H9 (cell line): ENCODE data around the gene ARID4A. TPM values are rescaled to one million over a fixed set of nuclear protein-coding genes. Genes with fewer than 3 reads are reported as not detected.

Experiments used
- DNase-seq: peaks from one replicate; pipeline ENCODE4 v3.0.0-alpha.2; 2017
- H2AFZ ChIP-seq: one replicate; pipeline ENCODE4 v1.6.1; 2013; ENCODE audit warnings: mild to moderate bottlenecking, low read length, control low read depth, moderate library complexity
- H2AK5ac ChIP-seq: 2 replicates; pipeline ENCODE4 v1.6.1; 2013; ENCODE audit warnings: low read length, control low read depth, mixed read lengths; ENCODE audit not compliant: insufficient read length
- H2BK120ac ChIP-seq: one replicate; pipeline ENCODE4 v1.6.1; 2013; ENCODE audit warnings: low read depth, mild to moderate bottlenecking, low read length, control low read depth, inconsistent platforms; ENCODE audit not compliant: poor library complexity, severe bottlenecking
- H2BK12ac ChIP-seq: 2 replicates; pipeline ENCODE4 v1.6.1; 2013; ENCODE audit warnings: low read length, control low read depth, mixed read lengths, low read depth; ENCODE audit not compliant: insufficient read length
- H2BK15ac ChIP-seq: 2 replicates; pipeline ENCODE4 v1.6.1; 2013; ENCODE audit warnings: low read depth, low read length, control low read depth
- H2BK20ac ChIP-seq: one replicate; pipeline ENCODE4 v1.6.1; 2013; ENCODE audit warnings: low read depth, mild to moderate bottlenecking, low read length, control low read depth, inconsistent platforms; ENCODE audit not compliant: poor library complexity, severe bottlenecking
- H2BK5ac ChIP-seq: 2 replicates; pipeline ENCODE4 v1.6.1; 2013; ENCODE audit warnings: low read length, control low read depth, mixed read lengths; ENCODE audit not compliant: insufficient read length
- H3K14ac ChIP-seq: 2 replicates; pipeline ENCODE4 v1.6.1; 2013; ENCODE audit warnings: low read length, control low read depth; ENCODE audit not compliant: insufficient read depth
- H3K18ac ChIP-seq: 2 replicates; pipeline ENCODE4 v1.6.1; 2013; ENCODE audit warnings: low read depth, mild to moderate bottlenecking, mixed read lengths, low read length, control low read depth; ENCODE audit not compliant: insufficient read length
- H3K23ac ChIP-seq: 2 replicates; pipeline ENCODE4 v1.6.1; 2013; ENCODE audit warnings: low read length, control low read depth, mixed read lengths, low read depth; ENCODE audit not compliant: insufficient read length
- H3K23me2 ChIP-seq: 2 replicates; pipeline ENCODE4 v1.6.1; 2013; ENCODE audit warnings: low read depth, mild to moderate bottlenecking, mixed read lengths, low read length, control low read depth; ENCODE audit not compliant: insufficient read length, poor library complexity, severe bottlenecking
- H3K27ac ChIP-seq: 2 replicates; pipeline ENCODE4 v1.5.1; 2013; ENCODE audit warnings: low read length, control low read depth, mixed read lengths, low read depth; ENCODE audit not compliant: insufficient read length
- H3K27me3 ChIP-seq: 2 replicates; pipeline ENCODE4 v1.6.1; 2013; ENCODE audit warnings: low read length, control low read depth, inconsistent platforms; ENCODE audit not compliant: insufficient read depth
- H3K4ac ChIP-seq: 2 replicates; pipeline ENCODE4 v1.6.1; 2013; ENCODE audit warnings: low read depth, mild to moderate bottlenecking, control low read depth, inconsistent platforms, low read length, moderate library complexity
- H3K4me1 ChIP-seq: 2 replicates; pipeline ENCODE4 v1.6.1; 2013; ENCODE audit warnings: low read length, control low read depth, inconsistent platforms; ENCODE audit not compliant: insufficient read depth
- H3K4me2 ChIP-seq: 2 replicates; pipeline ENCODE4 v1.6.1; 2013; ENCODE audit warnings: low read length, control low read depth, mixed read lengths; ENCODE audit not compliant: insufficient read length, insufficient read depth
- H3K56ac ChIP-seq: 2 replicates; pipeline ENCODE4 v1.6.1; 2013; ENCODE audit warnings: low read depth, mild to moderate bottlenecking, mixed read lengths, low read length, control low read depth; ENCODE audit not compliant: insufficient read length
- H3K79me1 ChIP-seq: 2 replicates; pipeline ENCODE4 v1.6.1; 2013; ENCODE audit warnings: low read depth, mild to moderate bottlenecking, moderate library complexity, low read length, control low read depth, inconsistent platforms; ENCODE audit not compliant: insufficient read depth, poor library complexity, severe bottlenecking
- H3K79me2 ChIP-seq: 2 replicates; pipeline ENCODE4 v1.6.1; 2013; ENCODE audit warnings: low read length, control low read depth, inconsistent platforms; ENCODE audit not compliant: insufficient read depth
- H3K9ac ChIP-seq: 2 replicates; pipeline ENCODE4 v1.6.1; 2013; ENCODE audit warnings: low read length, control low read depth, mixed read lengths; ENCODE audit not compliant: insufficient read length; ENCODE audit errors: extremely low read depth
- H3K9me3 ChIP-seq: one replicate; pipeline ENCODE4 v1.6.1; 2013; ENCODE audit warnings: low read depth, low read length, inconsistent platforms; ENCODE audit not compliant: control insufficient read depth
- H3T11ph ChIP-seq: one replicate; pipeline ENCODE4 v1.6.1; 2013; ENCODE audit warnings: mild to moderate bottlenecking, low read length, control low read depth, inconsistent platforms
- H4K20me1 ChIP-seq: one replicate; pipeline ENCODE4 v1.6.1; 2013; ENCODE audit not compliant: control insufficient read depth, insufficient read length, insufficient read depth
- H4K5ac ChIP-seq: 2 replicates; pipeline ENCODE4 v1.6.1; 2013; ENCODE audit warnings: low read depth, mild to moderate bottlenecking, mixed read lengths, low read length, control low read depth; ENCODE audit not compliant: insufficient read length
- H4K8ac ChIP-seq: replicated peaks from 2 replicates; pipeline ENCODE4 v1.6.1; 2013; ENCODE audit warnings: low read length, control low read depth, mixed read lengths, low read depth; ENCODE audit not compliant: insufficient read length
- H4K91ac ChIP-seq: 2 replicates; pipeline ENCODE4 v1.6.1; 2013; ENCODE audit warnings: low read depth, mild to moderate bottlenecking, moderate library complexity, mixed read lengths, low read length, control low read depth; ENCODE audit not compliant: insufficient read length
- H3K27ac Mint-ChIP-seq, 3 experiments: 2 replicates in 2 of 3; 3 replicates in 1 of 3; pipeline ENCODE4 v1.8.0; 2020 to 2021; ENCODE audit warnings: mixed read lengths in 3 of 3, mild to moderate bottlenecking in 1 of 3, moderate library complexity in 1 of 3
- H3K27me3 Mint-ChIP-seq: 2 replicates; pipeline ENCODE4 v1.8.0; 2021; ENCODE audit warnings: low read depth, mild to moderate bottlenecking, moderate library complexity, mixed read lengths
- H3K36me3 Mint-ChIP-seq, 3 experiments: 2 replicates in 2 of 3; 3 replicates in 1 of 3; pipeline ENCODE4 v1.8.0; 2020 to 2021; ENCODE audit warnings: low read depth in 3 of 3, mixed read lengths in 3 of 3; ENCODE audit not compliant: insufficient read depth in 1 of 3
- H3K4me1 Mint-ChIP-seq, 2 experiments: 2 replicates each; pipeline ENCODE4 v1.8.0; 2020; ENCODE audit warnings: mixed read lengths in 2 of 2
- H3K4me3 Mint-ChIP-seq, 2 experiments: 2 replicates in 1 of 2; 3 replicates in 1 of 2; pipeline ENCODE4 v1.8.0; 2020 to 2021; ENCODE audit warnings: mild to moderate bottlenecking in 2 of 2, mixed read lengths in 2 of 2, moderate library complexity in 1 of 2
- H3K9me3 Mint-ChIP-seq, 2 experiments: 2 replicates in 1 of 2; 3 replicates in 1 of 2; pipeline ENCODE4 v1.8.0; 2020; ENCODE audit warnings: mild to moderate bottlenecking in 2 of 2, mixed read lengths in 2 of 2, moderate library complexity in 1 of 2
- CTCF ChIP-seq: fragments of 200-600 bp; sonication (generic); conservative IDR thresholded peaks from 3 replicates; pipeline ENCODE4 v1.8.0; 2021; ENCODE audit warnings: antibody characterized with exemption, mild to moderate bottlenecking
- WGBS: extraction: QIAGEN DNeasy Blood & Tissue Kit; methylation state at CpG from one replicate; pipeline ENCODE4 v1.1.7; 2013; ENCODE audit warnings: missing lambda C conversion rate, low lambda C conversion rate, mixed read lengths; ENCODE audit not compliant: insufficient read length; ENCODE audit errors: extremely low coverage; 5-methylcytosine and 5-hydroxymethylcytosine counted together
- total RNA-seq: library from RNA; stranded (reverse); gene quantifications from 2 replicates; pipeline ENCODE4 v1.2.1, GENCODE V29; 2021

The ARID4A gene
- total RNA-seq, 1 experiment from 2014 or later, result 13.2 TPM

- H4K8ac ChIP-seq, result no peak overlapping the region
- H2AK5ac ChIP-seq, result no peak overlapping the region
- peaks cover 4% of the 10 kb centered on the region; the same call in 1 of the 2 replicates for H3K79me2 ChIP-seq
- no peaks in the 10 kb centered on the region for H3K4me1 ChIP-seq
- H4K91ac ChIP-seq, result no peak overlapping the region
- no peak overlapping the region for H3K4me2 ChIP-seq
- H2AFZ ChIP-seq, result no peak overlapping the region
- Mint-ChIP-seq H3K4me1 (no peaks in the 10 kb centered on the region), H3K27me3 (no peaks in the 10 kb centered on the region), H3K9me3 (no peaks in the 10 kb centered on the region), H3K4me3 (no peak overlapping the region), H3K27ac (peak overlapping the region in 2 of 3 experiments; percentile 27 to 46; a peak in 3 of 7 replicates), H3K36me3 (peaks cover 26 to 80% (median 72%) of the 10 kb centered on the region in 3 experiments; a peak in 6 of 7 replicates)
- H2BK5ac ChIP-seq, result no peak overlapping the region
- H3K9me3 ChIP-seq, result no peaks in the 10 kb centered on the region
- H3T11ph ChIP-seq, result no peak overlapping the region
- H3K9ac ChIP-seq, result no peak overlapping the region
- no peak for TF ChIP-seq CTCF
- H4K20me1 ChIP-seq, result no peaks in the 10 kb centered on the region
- no peak overlapping the region for H3K4ac ChIP-seq
- no peak overlapping the region for H3K18ac ChIP-seq
- no peak overlapping the region for H4K5ac ChIP-seq
- no peak overlapping the region for H2BK15ac ChIP-seq
- H3K79me1 ChIP-seq, result peaks cover 5% of the 10 kb centered on the region
- no peak overlapping the region for H2BK120ac ChIP-seq
- no peak overlapping the region for H3K23ac ChIP-seq
- no peak overlapping the region for H3K56ac ChIP-seq
- no CpG with 5 or more reads among the region's 3 CpGs for WGBS
- no peak overlapping the region for H3K14ac ChIP-seq
- no peaks in the 10 kb centered on the region for H3K27me3 ChIP-seq
- no peak overlapping the region for H3K27ac ChIP-seq
- no peak for DNase-seq
- H2BK12ac ChIP-seq, result no peak overlapping the region
- H2BK20ac ChIP-seq, result no peak overlapping the region
- H3K23me2 ChIP-seq, result no peaks in the 10 kb centered on the region
These were observed 10.1 kb upstream of the ARID4A start for GRCh38 chr14:58288106-58288792.
